GM21723 (cell line): ENCODE results near the gene DGCR6L.
"Not testable (repeated sequence)": the region's sequence is repeated elsewhere in the genome, so short reads cannot be mapped to it uniquely, and the experiment has no call there.

Experiments
- ATAC-seq: cut with Tn5 transposase; IDR thresholded peaks from one replicate; pipeline ENCODE4 v1.9.1; 2021; ENCODE audit warnings: mild to moderate bottlenecking, moderate library complexity; ENCODE audit not compliant: unreplicated experiment

DGCR6L gene

GRCh38 chr22:20319745-20320658, at the start of gene DGCR6L:
Gene DGCR6L (minus strand): TSS chr22:20320060. CDS start chr22:20319988, 72 bp downstream.
- peak; percentile 62 for ATAC-seq

GRCh38 chr22:20368875-20369274, 49.0 kb upstream of the DGCR6L start:
- not testable (repeated sequence) for ATAC-seq

- ATAC-seq: not testable (repeated sequence)
Measured at GRCh38 chr22:20366841-20367240, 47.0 kb upstream of the DGCR6L start.

- ATAC-seq: not testable (repeated sequence)
Measured at GRCh38 chr22:20364335-20365260, 44.7 kb upstream of the DGCR6L start.

GRCh38 chr22:20362403-20362802, 42.5 kb upstream of the DGCR6L start:
- ATAC-seq: not testable (repeated sequence)

- ATAC-seq: not testable (repeated sequence)
Measured at GRCh38 chr22:20361752-20362229, 41.9 kb upstream of the DGCR6L start.

- ATAC-seq: not testable (repeated sequence)
Measured at GRCh38 chr22:20360866-20361751, 41.2 kb upstream of the DGCR6L start.

GRCh38 chr22:20360261-20360660, 40.4 kb upstream of the DGCR6L start:
- ATAC-seq: not testable (repeated sequence)

GRCh38 chr22:20358503-20359239, 38.8 kb upstream of the DGCR6L start:
- not testable (repeated sequence) for ATAC-seq

GRCh38 chr22:20357967-20358366, 38.1 kb upstream of the DGCR6L start:
- ATAC-seq: not testable (repeated sequence)

- ATAC-seq: not testable (repeated sequence)
Measured at GRCh38 chr22:20356906-20357305, 37.0 kb upstream of the DGCR6L start.

- not testable (repeated sequence) for ATAC-seq
Measured at GRCh38 chr22:20355939-20356636, 36.2 kb upstream of the DGCR6L start.

GRCh38 chr22:20354238-20354975, 34.5 kb upstream of the DGCR6L start:
- ATAC-seq: no peak

GRCh38 chr22:20352536-20352935, 32.7 kb upstream of the DGCR6L start:
- not testable (repeated sequence) for ATAC-seq

- not testable (repeated sequence) for ATAC-seq
Measured at GRCh38 chr22:20346553-20346952, 26.7 kb upstream of the DGCR6L start.

GRCh38 chr22:20338291-20338690, 18.4 kb upstream of the DGCR6L start:
- not testable (repeated sequence) for ATAC-seq

- not testable (repeated sequence) for ATAC-seq
Measured at GRCh38 chr22:20337807-20338206, 17.9 kb upstream of the DGCR6L start.

GRCh38 chr22:20336561-20336960, 16.7 kb upstream of the DGCR6L start:
- ATAC-seq: not testable (repeated sequence)
